GM12873 (cell line): ENCODE results near the gene NPBWR2.

Experiments used
- TF ChIP-seq, protein P1 (sequence below): IDR thresholded peaks from 2 replicates; pipeline ENCODE4 v1.5.1; 2012; ENCODE audit warnings: low read depth, mild to moderate bottlenecking, moderate library complexity, low read length, control low read depth; ENCODE audit not compliant: insufficient read depth; ENCODE audit errors: missing control alignments

The NPBWR2 gene

DNA sequence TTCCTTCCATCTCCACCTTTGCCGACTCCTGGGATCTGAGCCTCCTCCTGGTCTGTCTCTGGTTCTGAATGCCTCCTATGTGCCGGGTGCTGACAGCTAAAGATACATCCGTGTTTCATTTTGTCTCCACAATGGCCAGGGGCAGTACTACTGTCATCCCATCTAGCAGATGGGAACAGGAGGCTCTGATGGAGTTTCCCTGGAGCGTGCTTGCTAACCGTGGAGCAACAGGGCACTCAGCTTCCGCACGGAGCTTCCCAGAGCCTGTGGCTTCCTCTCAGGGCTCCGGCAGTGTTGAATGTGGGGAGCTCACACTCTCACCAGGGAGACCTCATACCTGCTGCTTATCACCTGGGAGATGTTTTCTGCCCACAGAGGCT is 11.9 kb upstream of the NPBWR2 start:
- TF ChIP-seq, protein P1, sequence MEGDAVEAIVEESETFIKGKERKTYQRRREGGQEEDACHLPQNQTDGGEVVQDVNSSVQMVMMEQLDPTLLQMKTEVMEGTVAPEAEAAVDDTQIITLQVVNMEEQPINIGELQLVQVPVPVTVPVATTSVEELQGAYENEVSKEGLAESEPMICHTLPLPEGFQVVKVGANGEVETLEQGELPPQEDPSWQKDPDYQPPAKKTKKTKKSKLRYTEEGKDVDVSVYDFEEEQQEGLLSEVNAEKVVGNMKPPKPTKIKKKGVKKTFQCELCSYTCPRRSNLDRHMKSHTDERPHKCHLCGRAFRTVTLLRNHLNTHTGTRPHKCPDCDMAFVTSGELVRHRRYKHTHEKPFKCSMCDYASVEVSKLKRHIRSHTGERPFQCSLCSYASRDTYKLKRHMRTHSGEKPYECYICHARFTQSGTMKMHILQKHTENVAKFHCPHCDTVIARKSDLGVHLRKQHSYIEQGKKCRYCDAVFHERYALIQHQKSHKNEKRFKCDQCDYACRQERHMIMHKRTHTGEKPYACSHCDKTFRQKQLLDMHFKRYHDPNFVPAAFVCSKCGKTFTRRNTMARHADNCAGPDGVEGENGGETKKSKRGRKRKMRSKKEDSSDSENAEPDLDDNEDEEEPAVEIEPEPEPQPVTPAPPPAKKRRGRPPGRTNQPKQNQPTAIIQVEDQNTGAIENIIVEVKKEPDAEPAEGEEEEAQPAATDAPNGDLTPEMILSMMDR, result no peak

DNA sequence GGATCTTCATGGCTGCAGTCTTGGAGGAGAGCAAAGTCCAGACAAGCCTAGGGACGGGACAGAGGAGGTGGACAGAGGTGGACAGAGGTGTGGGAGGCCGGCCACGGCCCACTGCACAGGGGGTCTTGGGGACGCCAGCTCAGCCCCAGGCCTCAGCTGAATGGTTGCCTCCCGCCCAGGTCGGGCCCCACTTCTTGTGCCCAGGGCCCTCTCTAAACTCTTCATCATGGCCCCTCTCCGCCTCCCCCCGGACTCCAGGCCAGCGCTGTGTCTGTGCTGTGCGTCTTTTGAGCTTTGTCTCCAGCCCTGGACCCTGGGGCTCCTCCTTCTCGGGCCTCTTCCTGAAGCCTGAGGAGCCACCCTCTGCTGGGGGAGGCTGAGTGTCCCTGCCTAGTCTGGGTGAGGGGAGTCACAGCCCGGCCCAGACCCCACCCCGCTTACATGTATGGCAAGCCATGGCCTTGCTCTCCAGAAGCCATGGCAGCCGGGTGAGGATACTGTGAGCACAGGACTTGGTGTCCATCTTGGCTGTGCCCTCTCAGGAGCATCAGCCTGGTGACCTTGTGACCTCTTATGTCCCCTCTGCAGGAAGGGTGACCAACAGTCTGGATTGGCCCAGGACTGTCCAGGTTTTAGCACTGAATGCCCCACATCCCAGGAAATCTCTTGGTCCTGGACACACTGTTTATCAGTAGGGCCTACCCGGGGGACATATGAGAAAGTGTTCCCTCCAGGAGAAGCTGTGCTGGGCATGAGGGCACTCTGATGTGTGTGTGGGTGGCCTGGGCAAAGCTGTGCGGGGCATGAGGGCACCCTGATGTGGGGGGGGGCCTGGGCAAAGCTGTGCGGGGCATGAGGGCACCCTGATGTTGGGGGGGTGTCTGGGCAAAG is 9.4 kb upstream of the NPBWR2 start:
- TF ChIP-seq, protein P1, result no peak

DNA sequence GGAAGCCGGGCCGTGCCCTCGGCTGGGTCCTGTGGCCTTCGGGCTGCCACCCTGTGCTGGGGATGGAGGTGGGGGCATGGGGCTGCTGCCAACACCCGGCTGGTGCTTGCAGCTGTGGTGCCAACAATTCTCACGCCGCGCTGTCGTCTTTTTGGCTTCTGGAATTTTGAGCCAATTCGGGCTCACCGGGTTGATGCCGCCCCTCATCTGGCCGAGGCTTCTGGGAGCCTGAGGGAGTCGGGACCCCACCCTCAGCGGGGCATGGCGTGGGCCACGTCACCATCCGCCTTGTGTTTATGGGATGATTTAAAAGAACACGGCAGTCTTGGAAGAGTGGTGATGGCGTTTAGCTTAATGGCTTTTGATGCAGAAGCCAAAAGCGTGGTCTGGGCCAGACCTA is 8.7 kb upstream of the NPBWR2 start:
- TF ChIP-seq, protein P1, result no peak

DNA sequence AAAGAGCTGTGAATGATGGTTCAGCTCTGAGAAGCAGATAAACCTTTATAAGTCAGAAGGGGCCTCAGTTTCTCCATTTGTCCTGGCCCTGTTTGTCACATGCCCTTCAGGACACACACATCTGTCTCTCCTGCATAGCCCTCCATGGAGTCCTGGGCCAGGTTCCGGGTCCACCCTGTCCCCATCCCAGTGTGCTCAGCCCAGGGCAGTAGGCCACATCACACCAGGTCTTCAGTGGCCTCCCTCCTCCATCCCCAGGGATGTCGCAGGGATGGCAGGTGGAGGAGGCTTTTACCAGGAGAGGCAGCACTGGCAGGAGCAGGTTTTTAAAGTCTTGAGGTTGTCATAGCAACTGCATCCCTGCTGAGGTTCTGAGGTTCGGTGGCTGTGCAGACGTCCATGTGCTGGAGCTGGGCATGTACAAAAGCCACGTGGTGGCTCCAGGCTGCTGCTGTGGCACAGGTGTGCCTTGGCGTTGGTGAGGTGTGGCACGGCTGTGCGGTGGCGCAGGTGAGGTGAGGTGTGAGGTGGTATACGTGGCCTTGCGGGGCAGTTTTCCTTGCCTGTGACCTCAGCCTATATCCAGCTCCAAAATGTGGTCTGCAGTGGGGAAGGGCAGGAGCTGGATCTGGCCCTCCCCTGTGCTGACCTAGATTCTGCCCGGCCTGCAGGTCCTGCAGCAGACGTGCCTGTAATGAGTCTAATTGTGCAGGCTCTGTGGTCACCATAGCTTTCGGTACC is 8.0 kb upstream of the NPBWR2 start:
- TF ChIP-seq, protein P1, result no peak

DNA sequence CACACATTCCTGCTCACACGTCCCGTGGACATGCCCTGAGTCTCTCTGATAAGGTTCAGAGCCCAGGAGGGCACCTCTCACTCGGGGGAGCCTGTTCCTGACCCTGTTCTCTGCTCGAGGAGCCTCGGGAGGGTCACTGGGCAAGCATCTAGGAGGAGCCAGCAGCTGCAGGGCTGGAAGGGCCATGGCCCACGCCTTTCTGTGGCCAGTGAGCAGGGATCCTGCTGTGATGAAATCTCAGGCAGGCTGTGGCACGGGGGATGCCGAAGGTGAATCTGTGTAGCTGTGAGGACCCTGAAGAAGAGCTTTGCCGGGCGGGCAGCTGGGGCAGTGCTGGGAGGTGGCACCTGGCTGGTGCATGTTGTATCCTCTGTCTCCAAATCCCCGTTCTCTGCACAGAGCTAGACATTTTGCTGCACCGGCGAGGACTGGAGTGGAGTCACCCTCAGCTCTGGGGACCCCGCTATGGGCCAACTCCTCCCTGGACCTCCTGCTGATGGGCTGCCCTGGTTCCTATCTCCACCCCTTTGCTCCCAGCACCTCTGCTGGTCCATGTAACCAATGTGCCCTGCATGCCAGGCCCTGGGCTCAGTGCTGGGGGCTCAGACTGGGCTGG is 7.1 kb upstream of the NPBWR2 start:
- TF ChIP-seq, protein P1, result no peak

DNA sequence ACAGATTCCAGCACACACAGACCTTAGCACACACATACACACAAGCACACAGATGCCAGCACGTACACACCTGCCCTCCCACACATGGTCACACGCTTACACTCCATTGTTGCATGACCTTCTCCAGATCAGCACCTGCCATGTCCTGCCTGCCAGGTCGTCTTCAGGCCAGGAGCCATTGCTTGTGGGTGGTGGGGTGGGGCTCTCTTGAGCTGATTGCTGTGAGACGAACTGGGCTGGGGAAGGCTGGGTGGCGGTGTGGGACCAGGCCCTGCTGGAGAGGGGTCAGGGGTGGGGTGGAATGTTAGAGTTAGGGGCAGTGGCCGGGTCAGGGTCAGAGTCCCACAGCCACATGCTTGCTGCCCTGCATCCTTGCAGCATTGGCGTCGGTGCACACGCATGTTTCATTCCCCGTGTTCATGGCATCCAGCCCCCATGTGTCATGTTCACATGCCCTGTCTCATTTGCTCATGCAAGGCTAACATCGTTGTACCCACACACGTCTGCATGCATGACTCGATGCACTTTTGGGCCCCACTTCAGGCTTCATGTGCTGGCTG is 6.5 kb upstream of the NPBWR2 start:
- TF ChIP-seq, protein P1, result no peak

DNA sequence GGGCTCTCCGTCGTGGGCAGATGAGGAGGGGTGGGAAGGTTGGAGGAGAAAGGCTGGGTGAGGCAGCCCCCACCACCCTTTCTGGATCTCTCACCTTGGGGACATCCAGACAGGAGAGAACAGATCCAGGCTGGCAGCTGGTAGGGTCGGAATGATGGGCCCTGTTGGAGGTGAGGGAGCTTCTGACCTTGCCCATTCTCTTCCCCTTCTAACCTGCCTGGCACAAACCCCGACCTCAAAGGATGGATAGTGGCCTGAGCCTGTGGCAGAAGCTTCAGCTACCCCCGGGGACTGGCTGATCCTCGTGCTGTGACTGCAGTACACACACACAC is 6.0 kb upstream of the NPBWR2 start:
- TF ChIP-seq, protein P1, result no peak
